ENCODE measurements around the gene STT3B.

Gene STT3B

GRCh38 chr3:31546162-31546561, 13.4 kb downstream of the STT3B start:
- H3K4me3 ChIP-seq (replicated peaks; ENCODE audit: low read depth, low read length) = no peak overlapping the region
- no peak for TF ChIP-seq CTCF (IDR thresholded peaks at IDR 0.05; ENCODE audit: low read length, missing control alignments)
- peak; percentile 15 for DNase-seq (ENCODE audit: low read depth)

- H3K4me3 ChIP-seq (replicated peaks; ENCODE audit: low read depth, low read length) = no peak overlapping the region
- no peak for DNase-seq (ENCODE audit: low read depth)
- TF ChIP-seq CTCF (IDR thresholded peaks at IDR 0.05; ENCODE audit: low read length, missing control alignments) = no peak
These were observed 14.0 kb downstream of the STT3B start for GRCh38 chr3:31546725-31547124.

GRCh38 chr3:31550452-31551251, 17.9 kb downstream of the STT3B start:
- DNase-seq (ENCODE audit: low read depth) = peak; percentile 49
- TF ChIP-seq CTCF (IDR thresholded peaks at IDR 0.05; ENCODE audit: low read length, missing control alignments) = peak; percentile 80
- H3K4me3 ChIP-seq (replicated peaks; ENCODE audit: low read depth, low read length) = no peak overlapping the region

GRCh38 chr3:31551646-31552045, 18.9 kb downstream of the STT3B start:
- no peak for TF ChIP-seq CTCF (IDR thresholded peaks at IDR 0.05; ENCODE audit: low read length, missing control alignments)
- H3K4me3 ChIP-seq (replicated peaks; ENCODE audit: low read depth, low read length) = no peak overlapping the region
- no peak for DNase-seq (ENCODE audit: low read depth)

- no peak for TF ChIP-seq CTCF (IDR thresholded peaks at IDR 0.05; ENCODE audit: low read length, missing control alignments)
- DNase-seq (ENCODE audit: low read depth) = no peak
- no peak overlapping the region for H3K4me3 ChIP-seq (replicated peaks; ENCODE audit: low read depth, low read length)
These were observed 19.4 kb downstream of the STT3B start for GRCh38 chr3:31552103-31552502.

GRCh38 chr3:31553258-31553657, 20.5 kb downstream of the STT3B start:
- no peak overlapping the region for H3K4me3 ChIP-seq (replicated peaks; ENCODE audit: low read depth, low read length)
- DNase-seq (ENCODE audit: low read depth) = no peak
- no peak for TF ChIP-seq CTCF (IDR thresholded peaks at IDR 0.05; ENCODE audit: low read length, missing control alignments)

GRCh38 chr3:31555204-31555603, 22.5 kb downstream of the STT3B start:
- no peak overlapping the region for H3K4me3 ChIP-seq (replicated peaks; ENCODE audit: low read depth, low read length)
- TF ChIP-seq CTCF (IDR thresholded peaks at IDR 0.05; ENCODE audit: low read length, missing control alignments) = no peak
- no peak for DNase-seq (ENCODE audit: low read depth)
